GM11168 (cell line): ENCODE data around the gene OBP2B.
"Not testable (repeated sequence)": the region's sequence is repeated elsewhere in the genome, so short reads cannot be mapped to it uniquely, and the experiment has no call there.

Source experiments
- in situ Hi-C: fragments of 300-500 bp; cut with MboI; formaldehyde crosslinking; loops from one replicate; pipeline ENCODE4 v1.12.0; 2022; ENCODE audit warnings: low sequenced_read_pairs; ENCODE audit not compliant: unreplicated experiment

OBP2B gene

GRCh38 chr9:133170716-133171115 lies 38.3 kb downstream of the OBP2B start:
- in situ Hi-C loops, result no loop called here

GRCh38 chr9:133169687-133170086 lies 39.4 kb downstream of the OBP2B start:
- in situ Hi-C loops, result not testable (repeated sequence)

GRCh38 chr9:133169102-133169501 lies 39.9 kb downstream of the OBP2B start:
- in situ Hi-C loops, result no loop called here

- in situ Hi-C loops, result no loop called here
These were observed 40.6 kb downstream of the OBP2B start for GRCh38 chr9:133168432-133168831.

- in situ Hi-C loops, result no loop called here
These were observed 41.3 kb downstream of the OBP2B start for GRCh38 chr9:133167769-133168168.

- in situ Hi-C loops, result no loop called here
These were observed 41.8 kb downstream of the OBP2B start for GRCh38 chr9:133167096-133167730.

- in situ Hi-C loops, result no loop called here
These were observed 42.7 kb downstream of the OBP2B start for GRCh38 chr9:133166392-133166791.

GRCh38 chr9:133165452-133165730 lies 43.7 kb downstream of the OBP2B start:
- in situ Hi-C loops, result no loop called here

- in situ Hi-C loops, result no loop called here
These were observed 44.9 kb downstream of the OBP2B start for GRCh38 chr9:133164191-133164590.

- in situ Hi-C loops, result no loop called here
These were observed 45.4 kb downstream of the OBP2B start, which contains the start of gene GBGT1 for GRCh38 chr9:133163504-133164172. GBGT1 (minus strand) TSS chr9:133163914; CDS start chr9:133162412, 1,502 bp downstream.

- in situ Hi-C loops, result no loop called here
These were observed 46.1 kb downstream of the OBP2B start for GRCh38 chr9:133162861-133163503.

GRCh38 chr9:133161547-133161950 lies 47.5 kb downstream of the OBP2B start:
- in situ Hi-C loops, result no loop called here

GRCh38 chr9:133160742-133161546 lies 48.1 kb downstream of the OBP2B start:
- in situ Hi-C loops, result no loop called here

GRCh38 chr9:133158695-133159094 lies 50.4 kb downstream of the OBP2B start:
- in situ Hi-C loops, result no loop called here
